Cerebellar cortex (tissue), 1 donor: ENCODE data around the gene HLA-A.

Source experiments
- DNase-seq: peaks from one replicate; pipeline ENCODE4 v3.0.0-alpha.2; 2015; ENCODE audit warnings: low spot score

The HLA-A gene

GRCh38 chr6:29935273-29935955 lies 6.9 kb upstream of the HLA-A start:
- no peak for DNase-seq

GRCh38 chr6:29938746-29939508 lies 3.4 kb upstream of the HLA-A start:
- no peak for DNase-seq

- DNase-seq, result no peak
Observed at GRCh38 chr6:29941016-29941415, 1.3 kb upstream of the HLA-A start.

- no peak for DNase-seq
Observed at GRCh38 chr6:29941471-29941870, 861 bp upstream of the HLA-A start.

- DNase-seq, result no peak
Observed at GRCh38 chr6:29941916-29942274, 437 bp upstream of the HLA-A start.

- no peak for DNase-seq
Observed at GRCh38 chr6:29943053-29943966, 978 bp downstream of the HLA-A start.

- DNase-seq, result no peak
Observed at GRCh38 chr6:29945281-29945820, 3.0 kb downstream of the HLA-A start.

GRCh38 chr6:29946223-29947076 lies 4.1 kb downstream of the HLA-A start:
- DNase-seq, result no peak

- no peak for DNase-seq
Observed at GRCh38 chr6:29947077-29947980, 5.0 kb downstream of the HLA-A start.

- DNase-seq, result no peak
Observed at GRCh38 chr6:29948277-29948676, 5.9 kb downstream of the HLA-A start.

GRCh38 chr6:29949934-29950333 lies 7.6 kb downstream of the HLA-A start:
- DNase-seq, result no peak

GRCh38 chr6:29951882-29952281 lies 9.6 kb downstream of the HLA-A start:
- DNase-seq, result peak; percentile 39

- DNase-seq, result no peak
Observed at GRCh38 chr6:29953001-29953441, 10.7 kb downstream of the HLA-A start.

- no peak for DNase-seq
Observed at GRCh38 chr6:29953686-29954085, 11.4 kb downstream of the HLA-A start.

- no peak for DNase-seq
Observed at GRCh38 chr6:29954272-29954671, 11.9 kb downstream of the HLA-A start.

GRCh38 chr6:29955783-29956182 lies 13.5 kb downstream of the HLA-A start:
- no peak for DNase-seq

- DNase-seq, result no peak
Observed at GRCh38 chr6:29956518-29956917, 14.2 kb downstream of the HLA-A start.

- DNase-seq, result no peak
Observed at GRCh38 chr6:29958046-29958445, 15.7 kb downstream of the HLA-A start.

GRCh38 chr6:29958921-29959320 lies 16.6 kb downstream of the HLA-A start:
- no peak for DNase-seq

- DNase-seq, result no peak
Observed at GRCh38 chr6:29959467-29959866, 17.1 kb downstream of the HLA-A start.
